UCSD-AML1 (cell line): Measurements from ENCODE around the gene WWOX.

Experiments used
- DNase-seq: peaks from one replicate; lab custom pipeline; 2025; ENCODE audit not compliant: unreplicated experiment; lab: John Stamatoyannopoulos, UW

WWOX gene

GRCh38 chr16:78455861-78456260 lies 356.4 kb downstream of the WWOX start:
- no peak for DNase-seq

DNA sequence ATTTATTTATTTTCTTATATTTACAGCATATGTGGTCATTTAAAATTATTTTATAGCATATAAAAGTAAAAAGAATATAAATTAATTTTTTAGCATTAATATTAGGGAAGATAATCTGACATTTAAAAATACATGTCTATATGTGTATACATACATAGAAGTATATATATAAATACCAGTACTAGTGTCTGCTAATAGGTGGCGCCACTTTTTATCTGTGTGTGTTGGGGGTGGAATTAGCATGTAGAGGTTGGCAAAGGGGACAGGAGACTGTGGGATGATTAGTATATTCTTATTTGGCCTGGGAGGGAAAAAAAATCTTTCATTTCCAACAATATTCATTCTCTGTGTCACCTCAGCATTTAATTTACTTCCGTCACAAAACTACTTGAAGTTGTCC lies 359.1 kb downstream of the WWOX start:
- DNase-seq = no peak

DNA sequence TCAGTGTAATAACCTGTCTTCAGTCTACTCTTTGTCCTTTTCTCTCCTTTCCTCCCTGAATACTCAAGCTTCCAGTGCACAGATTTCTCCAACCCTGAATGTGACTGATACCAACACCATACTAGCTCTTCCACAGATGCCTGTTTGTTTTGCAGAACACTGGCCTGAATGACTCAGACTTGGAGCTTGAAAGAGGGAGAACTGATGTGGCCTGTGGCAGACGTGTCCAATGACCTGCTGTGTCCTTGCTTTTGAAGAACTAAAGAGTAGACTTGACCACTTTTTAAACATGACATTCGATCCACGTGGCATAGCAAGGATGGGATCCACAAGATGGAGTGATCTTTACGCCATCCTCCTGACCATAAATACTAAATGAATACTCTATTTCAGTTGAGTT lies 361.0 kb downstream of the WWOX start:
- no peak for DNase-seq

GRCh38 chr16:78461087-78461486 lies 361.6 kb downstream of the WWOX start:
- no peak for DNase-seq

DNA sequence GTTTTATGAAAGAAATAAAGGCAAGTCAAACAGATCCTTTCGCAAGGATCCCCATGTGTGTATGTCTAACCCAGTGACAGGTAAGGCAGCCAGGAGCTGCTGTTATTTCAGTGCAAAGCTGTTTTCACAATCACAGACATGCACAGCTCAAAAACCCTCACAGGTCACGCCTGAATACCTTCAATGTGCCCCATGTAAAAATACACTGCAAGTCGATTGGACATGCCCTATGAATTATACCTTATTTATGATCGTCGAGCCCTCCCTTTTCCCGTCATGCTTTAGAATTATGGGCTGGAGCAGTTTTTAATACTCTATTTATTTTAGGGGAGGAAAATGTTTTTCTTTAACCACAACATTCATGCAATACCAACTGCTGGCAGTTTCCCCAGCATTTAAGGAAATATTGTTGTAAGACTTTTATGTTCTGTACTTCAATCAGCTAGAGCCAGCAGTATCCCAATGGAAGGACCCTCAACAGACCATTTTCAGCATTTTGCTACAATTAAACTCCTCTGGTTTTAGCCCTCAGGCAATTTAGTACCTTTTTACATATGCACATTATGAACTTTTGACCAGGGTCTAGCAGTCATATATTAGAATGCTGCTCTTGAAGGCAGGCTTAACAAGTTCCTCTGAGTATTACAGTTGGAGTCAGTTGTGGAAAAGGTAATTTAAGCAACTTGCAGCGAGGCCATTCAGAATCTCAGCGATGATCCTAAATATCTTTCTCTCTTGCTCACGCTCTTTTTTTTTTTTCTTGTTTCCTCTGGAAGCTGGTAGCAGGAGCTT lies 362.2 kb downstream of the WWOX start:
- DNase-seq = no peak

DNA sequence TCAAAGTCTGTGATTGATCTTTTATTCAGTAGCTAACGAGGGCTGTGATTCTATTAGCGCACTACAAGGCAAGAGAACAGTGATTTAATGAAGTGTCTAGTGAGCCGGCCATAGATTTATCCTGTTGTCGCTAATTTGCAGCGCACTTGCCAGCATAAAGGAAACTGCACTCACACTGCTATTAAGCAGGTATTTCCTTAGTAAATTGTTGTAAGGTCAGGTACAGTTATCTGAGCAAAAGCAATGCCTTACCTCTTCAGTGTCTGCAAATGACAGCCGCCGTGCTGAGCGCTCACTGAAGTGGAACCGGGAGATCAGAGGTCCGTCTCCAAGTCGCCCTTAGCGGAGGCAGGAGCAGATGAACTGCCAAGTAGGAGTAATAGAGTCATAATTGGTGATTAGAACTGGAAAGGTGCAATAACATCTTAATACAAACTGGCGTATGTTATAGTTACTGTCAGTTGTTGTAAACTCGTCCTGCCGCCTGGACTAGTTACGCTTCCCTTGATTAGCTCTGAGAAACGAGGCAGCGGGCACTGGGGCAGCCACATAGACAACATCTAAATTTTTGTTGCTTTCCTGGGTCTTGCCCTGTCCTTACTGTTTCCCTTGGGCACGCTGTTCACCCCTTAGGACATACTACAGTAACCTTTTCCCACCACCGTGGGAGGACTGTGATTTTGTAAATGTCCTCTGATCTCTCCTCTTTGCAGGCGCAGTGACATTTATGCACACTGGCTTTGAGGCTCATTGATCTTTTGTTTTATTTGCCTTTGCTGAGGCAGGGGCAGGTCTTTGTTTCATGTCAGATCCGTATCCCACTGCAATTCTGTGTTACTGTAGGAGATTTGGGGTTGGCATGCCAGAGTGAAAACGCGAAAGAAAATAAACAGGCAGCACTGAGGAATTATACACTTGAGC lies 363.1 kb downstream of the WWOX start:
- DNase-seq = no peak

- DNase-seq = no peak
Measured at GRCh38 chr16:78463591-78463990, 364.1 kb downstream of the WWOX start.

- no peak for DNase-seq
Measured at GRCh38 chr16:78464833-78465232, 365.4 kb downstream of the WWOX start.

GRCh38 chr16:78465730-78466129 lies 366.3 kb downstream of the WWOX start:
- no peak for DNase-seq

GRCh38 chr16:78469787-78470186 lies 370.3 kb downstream of the WWOX start:
- no peak for DNase-seq

DNA sequence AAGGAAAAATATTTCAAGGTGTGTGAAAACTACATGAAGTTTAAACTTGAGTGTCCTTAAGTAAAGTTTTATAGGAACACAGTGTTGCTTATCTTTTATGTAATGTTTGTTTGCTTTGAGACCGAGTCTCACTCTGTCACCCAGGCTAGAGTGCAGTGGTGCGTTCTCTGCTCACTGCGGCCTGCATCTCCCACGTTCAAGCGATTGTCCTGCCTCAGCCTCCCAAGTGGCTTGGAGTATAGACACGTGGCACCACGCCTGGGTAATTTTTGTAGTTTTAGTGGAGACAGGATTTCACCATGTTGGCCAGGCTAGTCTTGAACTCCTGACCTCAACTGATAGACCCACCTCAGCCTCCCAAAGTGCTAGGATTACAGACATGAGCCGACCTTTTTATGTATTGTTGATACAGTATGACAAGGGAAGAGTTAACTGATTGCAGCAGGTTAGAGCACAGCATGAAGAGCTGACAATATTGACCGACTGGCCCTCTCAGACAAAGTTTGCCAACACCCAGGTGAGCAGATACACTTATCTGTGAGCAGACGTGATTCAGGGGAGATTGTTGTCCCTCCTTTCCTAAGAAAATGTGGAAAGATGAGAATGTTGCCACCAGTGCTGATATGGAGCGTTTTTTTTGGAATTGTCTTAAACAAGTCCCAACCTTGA lies 373.7 kb downstream of the WWOX start:
- no peak for DNase-seq

DNA sequence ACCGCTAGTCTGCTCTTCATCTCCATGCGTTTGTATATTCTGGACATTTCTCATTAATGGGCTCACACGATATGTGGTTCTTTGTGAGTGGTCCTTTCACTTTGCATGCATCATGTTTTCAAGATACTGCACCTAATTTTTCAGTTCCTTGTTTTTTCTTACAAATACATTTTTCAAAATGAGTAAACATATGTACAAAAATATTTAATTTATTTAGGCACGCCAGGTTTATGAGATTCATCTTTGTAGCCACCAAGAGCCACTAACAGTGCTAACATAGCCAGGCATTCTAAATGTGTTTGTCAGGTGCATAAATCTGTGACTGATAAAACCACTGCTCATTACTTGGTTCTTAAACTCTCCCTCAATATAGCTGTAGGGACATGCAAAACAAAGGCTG lies 375.3 kb downstream of the WWOX start:
- no peak for DNase-seq

- no peak for DNase-seq
Measured at GRCh38 chr16:78476615-78477014, 377.2 kb downstream of the WWOX start.

- no peak for DNase-seq
Measured at GRCh38 chr16:78478267-78478861, 378.9 kb downstream of the WWOX start.

GRCh38 chr16:78479723-78480122 lies 380.3 kb downstream of the WWOX start:
- no peak for DNase-seq

- DNase-seq = no peak
Measured at GRCh38 chr16:78480588-78480987, 381.1 kb downstream of the WWOX start.

DNA sequence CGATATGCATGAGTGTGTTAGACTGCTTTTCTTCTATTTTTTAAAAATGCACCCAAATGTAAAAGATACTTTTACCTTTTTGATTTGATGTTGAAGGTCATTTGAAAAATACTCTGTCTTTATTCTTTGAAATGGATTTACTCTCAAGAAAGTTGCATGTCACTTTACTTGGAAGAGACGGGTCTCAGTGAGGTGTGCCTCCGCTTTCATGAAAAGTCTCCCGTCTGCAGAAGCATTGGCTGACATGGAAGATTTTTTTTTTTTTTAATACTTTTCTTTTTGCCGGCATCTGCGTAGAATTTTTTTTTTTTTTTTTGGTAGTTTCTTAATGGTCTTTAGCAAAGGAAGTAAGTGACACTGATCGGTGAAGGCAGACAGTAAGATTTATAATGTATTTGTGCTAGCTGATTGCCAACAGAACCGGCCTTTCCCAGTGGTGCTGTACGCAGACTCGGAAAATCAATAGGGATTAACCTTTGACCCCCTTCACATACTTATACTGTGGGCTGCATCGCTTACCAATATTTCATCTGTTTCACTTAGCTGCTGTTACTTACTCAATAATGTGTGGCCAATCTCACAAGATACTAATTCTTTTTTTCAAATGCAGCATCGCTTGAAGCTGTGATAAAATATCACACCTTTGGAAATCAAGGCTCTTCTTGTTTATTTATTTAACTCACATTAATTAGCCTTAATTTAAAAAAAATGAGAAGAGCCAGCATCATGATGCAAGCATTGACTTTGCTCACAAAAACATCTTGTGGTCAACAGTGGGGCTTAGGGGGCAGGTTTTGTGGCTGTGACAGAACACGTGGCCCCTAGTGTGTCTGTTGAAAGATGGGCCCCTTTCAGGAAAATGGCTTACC lies 383.9 kb downstream of the WWOX start:
- DNase-seq = no peak

DNA sequence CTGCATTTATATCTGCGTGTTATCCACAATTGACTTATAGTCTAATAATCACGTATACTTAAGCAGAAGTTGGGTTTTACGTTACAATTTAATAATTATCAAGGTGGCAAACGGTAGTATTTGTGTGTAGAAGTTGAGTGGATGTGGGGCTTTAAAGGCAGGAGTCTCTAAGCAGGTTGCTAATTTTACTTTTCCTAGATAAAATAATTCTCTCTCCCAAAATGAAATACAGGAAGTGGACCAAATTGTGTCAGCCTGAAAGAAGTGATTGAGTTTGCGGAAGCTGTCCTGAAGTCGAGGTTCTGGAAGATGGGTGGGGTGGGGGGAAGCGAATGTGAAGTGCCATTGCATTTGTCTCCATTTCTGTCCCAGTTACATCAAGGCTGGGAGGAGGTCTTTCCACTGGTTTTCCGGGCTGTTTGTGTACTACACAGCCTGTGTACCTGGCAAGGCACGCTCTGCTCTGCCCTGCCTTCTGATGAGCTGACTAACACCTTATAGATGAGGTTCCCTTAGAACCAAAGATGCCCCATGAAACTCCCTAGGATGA lies 385.1 kb downstream of the WWOX start:
- no peak for DNase-seq

GRCh38 chr16:78485188-78485916 lies 385.9 kb downstream of the WWOX start:
- no peak for DNase-seq
